GM18499 (cell line): ENCODE data around the gene MLIP.

Source experiments
- ATAC-seq: cut with Tn5 transposase; IDR thresholded peaks from one replicate; pipeline ENCODE4 v1.9.1; 2021; ENCODE audit warnings: moderate number of reproducible peaks; ENCODE audit not compliant: insufficient read depth, unreplicated experiment

The MLIP gene

DNA sequence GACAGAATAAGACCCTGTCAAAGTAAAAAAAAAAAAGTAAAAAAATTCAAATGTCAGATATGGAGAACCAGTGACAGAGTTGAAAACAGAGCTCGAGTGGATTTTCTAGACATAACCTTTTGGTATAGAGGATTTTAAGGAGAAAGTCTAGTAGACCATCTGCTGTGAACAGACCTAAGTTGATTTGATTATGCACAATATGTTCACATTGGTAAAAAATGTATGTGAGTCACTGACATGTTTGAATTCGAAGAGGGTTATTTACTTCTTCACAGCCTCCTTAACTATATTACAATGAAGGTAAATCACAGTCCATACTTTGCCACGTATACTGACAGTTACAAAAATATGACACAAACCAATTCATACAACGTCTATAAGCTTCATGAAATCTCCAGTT, 204.4 kb downstream of the MLIP start:
- no peak for ATAC-seq
